Adrenal gland (tissue), 5 donors: Measurements from ENCODE around the gene DR1.

ENCODE experiments used
- POLR2A ChIP-seq, 2 donors: fragments of 450-650 bp; IDR thresholded peaks; one replicate each; pipeline ENCODE4 v1.6.1; 2017; ENCODE audit warnings: antibody characterized with exemption in 2 of 2, mild to moderate bottlenecking in 2 of 2, moderate library complexity in 1 of 2
- TF ChIP-seq, protein P1 (sequence below), 6 experiments: fragments of 450-650 bp in 4 of 6; fragments of 200-600 bp in 2 of 6; sonication (generic) in 1 of 6; IDR thresholded peaks; 1 replicate in 5 of 6; 2 replicates in 1 of 6; pipeline versions ENCODE4 v1.5.1 to v1.8.0; 2016 to 2021; ENCODE audit warnings: antibody characterized with exemption in 6 of 6, mild to moderate bottlenecking in 2 of 6, moderate library complexity in 1 of 6
- donor health status: DM: no; HTN: no; CAD: no.

GRCh38 chr1:93340090-93340489 is 5.6 kb upstream of the DR1 start:
- TF ChIP-seq, protein P1, sequence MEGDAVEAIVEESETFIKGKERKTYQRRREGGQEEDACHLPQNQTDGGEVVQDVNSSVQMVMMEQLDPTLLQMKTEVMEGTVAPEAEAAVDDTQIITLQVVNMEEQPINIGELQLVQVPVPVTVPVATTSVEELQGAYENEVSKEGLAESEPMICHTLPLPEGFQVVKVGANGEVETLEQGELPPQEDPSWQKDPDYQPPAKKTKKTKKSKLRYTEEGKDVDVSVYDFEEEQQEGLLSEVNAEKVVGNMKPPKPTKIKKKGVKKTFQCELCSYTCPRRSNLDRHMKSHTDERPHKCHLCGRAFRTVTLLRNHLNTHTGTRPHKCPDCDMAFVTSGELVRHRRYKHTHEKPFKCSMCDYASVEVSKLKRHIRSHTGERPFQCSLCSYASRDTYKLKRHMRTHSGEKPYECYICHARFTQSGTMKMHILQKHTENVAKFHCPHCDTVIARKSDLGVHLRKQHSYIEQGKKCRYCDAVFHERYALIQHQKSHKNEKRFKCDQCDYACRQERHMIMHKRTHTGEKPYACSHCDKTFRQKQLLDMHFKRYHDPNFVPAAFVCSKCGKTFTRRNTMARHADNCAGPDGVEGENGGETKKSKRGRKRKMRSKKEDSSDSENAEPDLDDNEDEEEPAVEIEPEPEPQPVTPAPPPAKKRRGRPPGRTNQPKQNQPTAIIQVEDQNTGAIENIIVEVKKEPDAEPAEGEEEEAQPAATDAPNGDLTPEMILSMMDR (IDR thresholded peaks at IDR 0.05), result no peak
- no peak for TF ChIP-seq POLR2A (IDR thresholded peaks at IDR 0.05)
